Muscle layer of duodenum (tissue), 2 donors: ENCODE data around the gene SDS.

Experiments
- H3K27ac ChIP-seq: one replicate; pipeline ENCODE4 v1.7.0; 2013; ENCODE audit warnings: mild to moderate bottlenecking, low read length
- H3K27me3 ChIP-seq: one replicate; pipeline ENCODE4 v1.7.0; 2013; ENCODE audit warnings: low read depth, mild to moderate bottlenecking, control low read depth, low read length
- H3K36me3 ChIP-seq, 2 donors: one replicate each; pipeline ENCODE4 v1.7.0; 2013; ENCODE audit warnings: low read length in 2 of 2, control low read depth in 1 of 2, mild to moderate bottlenecking in 1 of 2; ENCODE audit not compliant: insufficient read depth in 2 of 2, control insufficient read depth in 1 of 2
- H3K4me1 ChIP-seq, 2 donors: one replicate each; pipeline ENCODE4 v1.7.0; 2013; ENCODE audit warnings: low read length in 2 of 2, mild to moderate bottlenecking in 2 of 2, control low read depth in 1 of 2, moderate library complexity in 1 of 2; ENCODE audit not compliant: insufficient read depth in 2 of 2, control insufficient read depth in 1 of 2
- H3K4me3 ChIP-seq, 2 donors: one replicate each; pipeline ENCODE4 v1.7.0; 2013; ENCODE audit warnings: low read length in 2 of 2, low read depth in 1 of 2, mild to moderate bottlenecking in 1 of 2
- H3K9me3 ChIP-seq, 2 donors: one replicate each; pipeline ENCODE4 v1.7.0; 2013; ENCODE audit warnings: low read length in 2 of 2, control low read depth in 1 of 2, mild to moderate bottlenecking in 1 of 2; ENCODE audit not compliant: control insufficient read depth in 1 of 2
- donor health status: healthy.

Gene SDS

DNA sequence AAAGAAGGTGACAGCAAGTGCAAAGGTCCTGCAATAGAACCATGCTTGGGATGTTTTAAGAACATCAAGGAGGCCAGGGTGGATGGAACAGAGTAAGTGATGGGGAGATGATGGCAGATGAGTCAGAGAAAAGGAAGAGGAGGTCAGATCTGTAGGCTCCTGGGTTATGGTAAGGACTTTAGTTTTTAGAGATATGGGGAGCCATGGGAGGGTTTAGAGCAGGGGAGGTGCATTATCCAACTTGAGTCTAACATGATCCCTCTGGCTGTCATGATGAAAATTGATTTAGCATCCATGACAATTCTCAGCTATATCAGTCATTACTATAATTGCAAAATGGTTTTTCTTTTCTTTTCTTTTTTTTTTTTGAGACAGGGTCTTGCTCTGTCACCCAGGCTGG lies 52.6 kb downstream of the SDS start:
- no peaks in the 10 kb centered on the region for H3K36me3 ChIP-seq
- H3K27ac ChIP-seq, result no peak overlapping the region
- H3K27me3 ChIP-seq, result no peaks in the 10 kb centered on the region
- no peaks in the 10 kb centered on the region for H3K4me1 ChIP-seq
- H3K4me3 ChIP-seq, result no peak overlapping the region
- H3K9me3 ChIP-seq, result no peaks in the 10 kb centered on the region

DNA sequence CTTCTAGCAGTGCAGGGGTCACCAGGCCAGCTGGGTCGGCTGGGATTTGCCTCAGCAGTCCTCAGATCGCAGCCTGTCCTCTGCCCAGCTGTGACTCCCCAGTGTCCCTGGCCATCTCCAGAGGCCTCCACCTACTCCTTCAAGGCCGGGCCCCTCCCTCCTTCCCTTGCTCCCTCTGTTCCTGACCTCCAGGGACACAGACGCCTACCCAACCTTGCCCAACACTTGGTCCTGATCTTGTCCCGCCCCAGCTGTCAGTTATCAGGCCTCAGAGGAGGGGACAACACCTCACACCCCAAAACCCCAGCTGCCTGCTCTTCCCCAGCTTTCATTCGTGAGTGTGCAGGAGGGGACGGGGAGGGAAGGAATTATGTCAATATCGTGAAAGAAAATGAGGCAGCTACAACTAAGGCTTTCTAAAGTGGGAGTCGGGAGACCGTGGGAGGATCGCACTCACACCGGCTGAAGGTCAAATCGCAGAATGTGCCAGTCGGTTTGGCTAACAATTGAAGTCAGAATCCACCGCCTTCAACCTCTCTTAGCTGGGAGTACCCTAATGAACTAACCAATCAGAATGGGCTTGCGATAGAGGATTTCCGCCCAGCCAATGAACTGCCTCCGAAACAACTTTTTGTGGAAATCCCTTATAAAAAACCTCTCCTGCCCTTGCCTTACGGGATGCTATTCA lies 54.7 kb downstream of the SDS start:
- Histone ChIP-seq H3K36me3 (no peaks in the 10 kb centered on the region), H3K27me3 (no peaks in the 10 kb centered on the region), H3K9me3 (no peaks in the 10 kb centered on the region), H3K4me3 (no peak overlapping the region), H3K4me1 (no peaks in the 10 kb centered on the region), H3K27ac (no peak overlapping the region)

DNA sequence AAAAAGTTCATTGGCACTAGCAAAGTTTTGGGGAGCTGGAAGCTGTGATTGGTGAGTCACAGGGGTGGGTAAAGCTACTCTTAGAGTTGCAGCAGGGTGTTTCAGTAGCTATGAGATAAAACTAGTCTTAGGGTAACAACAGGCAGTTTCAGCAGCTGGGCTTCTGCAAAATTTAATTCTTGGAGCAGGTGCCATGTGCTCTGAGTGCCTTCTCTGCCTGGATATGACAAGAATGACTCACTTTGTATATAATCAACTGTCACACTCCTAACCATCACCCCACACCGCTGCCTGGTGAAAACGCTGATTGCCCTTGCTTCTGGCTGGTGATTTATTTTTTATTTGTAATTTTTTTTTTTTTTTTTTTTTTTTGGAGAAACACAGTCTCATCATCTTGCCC lies 55.8 kb downstream of the SDS start:
- Histone ChIP-seq H3K9me3 (no peaks in the 10 kb centered on the region), H3K4me3 (no peak overlapping the region), H3K4me1 (no peaks in the 10 kb centered on the region), H3K27ac (no peak overlapping the region), H3K27me3 (no peaks in the 10 kb centered on the region), H3K36me3 (no peaks in the 10 kb centered on the region)

DNA sequence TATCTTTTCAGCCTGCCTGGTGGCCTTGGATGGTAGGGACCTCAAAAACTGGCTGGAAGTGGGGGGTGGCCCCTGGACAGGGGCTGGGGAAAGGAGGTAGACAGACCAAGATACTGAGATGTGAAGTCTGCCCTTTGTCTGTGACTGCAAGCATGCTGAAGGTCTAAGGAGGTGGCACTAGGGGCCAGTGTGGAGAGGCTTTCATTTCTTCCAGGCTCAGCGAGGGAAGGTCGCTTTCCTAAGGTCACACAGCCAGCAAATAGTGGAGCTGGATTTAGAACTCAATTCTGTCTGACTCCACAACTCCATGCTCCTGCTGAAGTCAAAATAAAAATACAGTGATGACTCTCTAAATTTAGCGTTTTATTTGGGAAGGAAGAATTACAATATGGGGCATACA lies 56.6 kb downstream of the SDS start:
- Histone ChIP-seq H3K36me3 (no peaks in the 10 kb centered on the region), H3K4me3 (no peak overlapping the region), H3K9me3 (no peaks in the 10 kb centered on the region), H3K27me3 (no peaks in the 10 kb centered on the region), H3K4me1 (no peaks in the 10 kb centered on the region), H3K27ac (no peak overlapping the region)

DNA sequence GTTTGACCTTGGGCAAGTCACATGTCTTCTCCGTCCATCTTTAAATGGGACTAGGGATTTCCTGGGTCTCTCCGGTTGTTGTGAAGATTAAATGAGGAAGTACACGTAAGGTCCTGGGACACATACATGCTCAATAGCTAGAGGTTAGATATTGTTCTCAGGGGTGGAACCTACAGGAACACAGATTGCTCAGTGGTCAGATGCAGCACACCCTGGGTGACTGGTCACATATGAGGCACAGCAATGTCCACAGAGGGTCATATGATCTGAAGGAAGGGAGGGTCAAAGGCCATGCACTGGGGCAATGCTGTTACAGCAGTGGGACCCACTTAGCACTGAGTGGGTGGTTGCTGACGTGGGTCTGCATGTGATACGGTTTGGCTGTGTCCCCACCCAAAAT lies 57.3 kb downstream of the SDS start:
- H3K36me3 ChIP-seq, result no peaks in the 10 kb centered on the region
- H3K4me1 ChIP-seq, result no peaks in the 10 kb centered on the region
- no peaks in the 10 kb centered on the region for H3K9me3 ChIP-seq
- no peak overlapping the region for H3K27ac ChIP-seq
- no peaks in the 10 kb centered on the region for H3K27me3 ChIP-seq
- no peak overlapping the region for H3K4me3 ChIP-seq

DNA sequence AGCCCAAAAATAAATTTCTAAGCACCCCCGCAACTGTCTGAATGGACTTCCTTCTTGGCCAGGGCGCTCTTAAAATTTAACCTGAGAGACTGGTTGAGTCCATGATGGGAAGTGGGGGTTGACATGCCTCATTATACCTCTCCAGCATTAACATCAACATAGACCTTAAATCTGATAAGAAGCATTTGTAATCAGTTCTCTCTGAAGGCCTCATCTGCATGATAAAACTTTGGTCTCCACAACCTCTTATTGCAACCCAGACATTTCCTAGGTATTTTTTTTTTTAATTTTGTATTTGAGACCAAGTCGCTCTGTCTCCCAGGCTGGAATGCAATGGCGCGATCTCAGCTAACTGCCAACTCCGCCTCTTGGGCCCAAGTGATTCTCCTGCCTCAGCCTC lies 58.4 kb downstream of the SDS start:
- H3K27ac ChIP-seq, result no peak overlapping the region
- H3K36me3 ChIP-seq, result no peaks in the 10 kb centered on the region
- no peaks in the 10 kb centered on the region for H3K4me1 ChIP-seq
- H3K27me3 ChIP-seq, result no peaks in the 10 kb centered on the region
- no peaks in the 10 kb centered on the region for H3K9me3 ChIP-seq
- no peak overlapping the region for H3K4me3 ChIP-seq
